Activated CD8-positive, alpha-beta T cell treated with anti-CD3 and anti-CD28 coated beads, Interleukin-2, amount 10 ng/mL, durations not matched to agents 7 days and 5 days (primary cell): ENCODE measurements around the gene SERHL2. TPM values are rescaled to one million over a fixed set of nuclear protein-coding genes. Genes with fewer than 3 reads are reported as not detected.
"Not testable (repeated sequence)": the region's sequence is repeated elsewhere in the genome, so short reads cannot be mapped to it uniquely, and the experiment has no call there.

Experiments used
- ATAC-seq: fragments of 150-1000 bp; cut with Tn5 transposase; one replicate; pipeline ENCODE4 v1.10.0; 2021; ENCODE audit warnings: moderate library complexity
- CTCF ChIA-PET: fragments of 350-600 bp; sonication (Branson Sonifier 250); formaldehyde crosslinking; loops from one replicate; lab custom pipeline; 2021; ENCODE audit warnings: antibody characterized with exemption; lab: Charles Lee
- POLR2A ChIA-PET: fragments of 350-600 bp; sonication (Branson Sonifier 250); formaldehyde crosslinking; loops from one replicate; lab custom pipeline; 2021; ENCODE audit warnings: antibody characterized with exemption; lab: Charles Lee
- DNase-seq: peaks from one replicate; pipeline ENCODE4 v3.0.0-alpha.2; 2020
- H3K27ac Mint-ChIP-seq: one replicate; pipeline ENCODE4 v1.8.0; 2021; ENCODE audit warnings: mild to moderate bottlenecking, mixed read lengths
- H3K27me3 Mint-ChIP-seq: one replicate; pipeline ENCODE4 v1.8.0; 2021; ENCODE audit warnings: low read depth, mixed read lengths
- H3K36me3 Mint-ChIP-seq: one replicate; pipeline ENCODE4 v1.8.0; 2021; ENCODE audit warnings: low read depth, mixed read lengths
- H3K4me1 Mint-ChIP-seq: one replicate; pipeline ENCODE4 v1.8.0; 2021; ENCODE audit warnings: low read depth, mixed read lengths
- H3K4me3 Mint-ChIP-seq: one replicate; pipeline ENCODE4 v1.8.0; 2021; ENCODE audit warnings: mild to moderate bottlenecking, mixed read lengths
- H3K9me3 Mint-ChIP-seq: one replicate; pipeline ENCODE4 v1.8.0; 2022; ENCODE audit warnings: mixed read lengths; ENCODE audit not compliant: insufficient read depth
- total RNA-seq, 2 experiments: library from RNA; stranded (reverse); gene quantifications; one replicate each; pipeline ENCODE4 v1.2.3, GENCODE V29; 2021

Gene SERHL2
- total RNA-seq, 2 experiments from 2014 or later, result 2.3 to 2.4 TPM

- ChIA-PET CTCF (interaction anchor here (0.8 to 1.2 kb wide), 2 partner anchors 13 to 16 kb away, joined by 3 to 4 read pairs; no protein-coding TSS in a partner anchor), POLR2A (interaction anchor here (0.9 to 1.8 kb wide), 2 partner anchors 13 to 19 kb away, joined by 4 to 14 read pairs; partner anchors contain the start of gene POLDIP3)
- H3K4me1 Mint-ChIP-seq, result no peaks in the 10 kb centered on the region
- no peaks in the 10 kb centered on the region for H3K9me3 Mint-ChIP-seq
- no peak overlapping the region for H3K27ac Mint-ChIP-seq
- H3K4me3 Mint-ChIP-seq, result no peak overlapping the region
- ATAC-seq (no peak), DNase-seq (no peak)
- H3K36me3 Mint-ChIP-seq, result peaks cover 56% of the 10 kb centered on the region
- H3K27me3 Mint-ChIP-seq, result no peaks in the 10 kb centered on the region
Observed at GRCh38 chr22:42595434-42595833, 41.7 kb downstream of the SERHL2 start.

DNA sequence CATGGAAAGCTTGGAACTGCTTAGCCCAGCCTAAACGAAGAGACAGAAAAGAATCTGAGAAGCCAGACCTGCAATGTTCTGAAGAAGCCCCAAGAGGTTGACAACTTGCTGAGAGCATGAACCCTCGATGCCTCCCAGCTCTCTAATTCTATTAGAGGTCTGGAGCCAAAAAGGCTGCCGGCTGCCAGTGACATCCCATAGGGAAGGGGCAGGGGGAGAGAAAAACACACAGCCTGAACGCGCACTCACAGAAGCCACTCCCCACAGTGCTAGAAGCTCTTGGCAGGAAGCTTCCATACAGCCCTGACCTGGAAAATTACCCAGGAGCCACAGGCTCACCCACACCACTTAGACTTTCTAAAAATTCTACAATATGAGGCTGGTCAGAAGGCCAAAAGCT, 42.6 kb downstream of the SERHL2 start:
- DNase-seq (no peak), ATAC-seq (no peak)
- Mint-ChIP-seq H3K4me3 (no peak overlapping the region), H3K4me1 (no peaks in the 10 kb centered on the region), H3K36me3 (peaks cover 56% of the 10 kb centered on the region), H3K9me3 (no peaks in the 10 kb centered on the region), H3K27me3 (no peaks in the 10 kb centered on the region), H3K27ac (no peak overlapping the region)
- POLR2A ChIA-PET, result interaction anchor here (1.8 to 3.8 kb wide), 2 partner anchors 18 to 19 kb away, joined by 14 to 17 read pairs; partner anchors contain the start of gene POLDIP3
- CTCF ChIA-PET, result interaction anchor here (0.8 to 1.4 kb wide), 3 partner anchors 14 to 18 kb away, joined by 3 to 4 read pairs (median 4); partner anchors contain the start of gene POLDIP3

- Mint-ChIP-seq H3K4me3 (no peak overlapping the region), H3K27ac (no peak overlapping the region), H3K9me3 (no peaks in the 10 kb centered on the region), H3K27me3 (no peaks in the 10 kb centered on the region), H3K36me3 (peaks cover 58% of the 10 kb centered on the region), H3K4me1 (peaks cover 4% of the 10 kb centered on the region)
- CTCF ChIA-PET, result interaction anchor here (1.4 kb wide), 1 partner anchor 18 kb away, joined by 4 read pairs; the partner anchor contains the start of gene POLDIP3
- DNase-seq (no peak), ATAC-seq (no peak)
- POLR2A ChIA-PET, result interaction anchor here (3.8 kb wide), 1 partner anchor 18 kb away, joined by 17 read pairs; the partner anchor contains the start of gene POLDIP3
Observed at GRCh38 chr22:42596863-42597530, 43.2 kb downstream of the SERHL2 start.

- ChIA-PET CTCF (interaction anchor here (1.3 kb wide), 1 partner anchor 12 kb away, joined by 4 read pairs; no protein-coding TSS in a partner anchor), POLR2A (no interaction called here)
- no peaks in the 10 kb centered on the region for H3K9me3 Mint-ChIP-seq
- peaks cover 44% of the 10 kb centered on the region for H3K36me3 Mint-ChIP-seq
- no peaks in the 10 kb centered on the region for H3K27me3 Mint-ChIP-seq
- no peak for ATAC-seq
- H3K4me1 Mint-ChIP-seq, result peaks cover 8% of the 10 kb centered on the region
- H3K27ac Mint-ChIP-seq, result no peak overlapping the region
- DNase-seq, result no peak
- no peak overlapping the region for H3K4me3 Mint-ChIP-seq
Observed at GRCh38 chr22:42601879-42602465, 48.2 kb downstream of the SERHL2 start.

DNA sequence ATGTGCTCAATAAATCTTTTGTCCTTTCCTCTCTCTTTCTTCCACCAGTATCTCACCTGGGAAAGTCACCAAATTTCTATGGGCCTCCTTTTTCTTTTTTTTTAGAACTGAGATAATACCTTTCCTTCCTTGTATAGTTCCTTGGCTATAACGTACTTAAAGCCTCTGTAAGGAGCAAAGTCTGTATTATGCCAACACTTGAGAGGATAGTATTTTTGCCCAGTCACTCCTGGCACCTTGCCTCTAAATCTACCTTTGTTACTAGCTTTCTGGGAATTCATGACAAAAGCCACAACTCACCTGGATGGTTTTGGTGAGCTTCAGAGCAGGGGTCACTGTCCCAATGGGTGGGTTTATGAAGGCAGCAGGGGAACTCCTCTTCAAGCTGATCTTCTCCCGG, 48.7 kb downstream of the SERHL2 start:
- Mint-ChIP-seq H3K9me3 (no peaks in the 10 kb centered on the region), H3K27ac (no peak overlapping the region), H3K4me1 (peaks cover 8% of the 10 kb centered on the region), H3K4me3 (no peak overlapping the region), H3K36me3 (peaks cover 39% of the 10 kb centered on the region), H3K27me3 (no peaks in the 10 kb centered on the region)
- no peak for ATAC-seq
- CTCF ChIA-PET, result interaction anchor here (1.3 kb wide), 1 partner anchor 11 kb away, joined by 4 read pairs; no protein-coding TSS in a partner anchor
- POLR2A ChIA-PET, result no interaction called here
- DNase-seq, result no peak

DNA sequence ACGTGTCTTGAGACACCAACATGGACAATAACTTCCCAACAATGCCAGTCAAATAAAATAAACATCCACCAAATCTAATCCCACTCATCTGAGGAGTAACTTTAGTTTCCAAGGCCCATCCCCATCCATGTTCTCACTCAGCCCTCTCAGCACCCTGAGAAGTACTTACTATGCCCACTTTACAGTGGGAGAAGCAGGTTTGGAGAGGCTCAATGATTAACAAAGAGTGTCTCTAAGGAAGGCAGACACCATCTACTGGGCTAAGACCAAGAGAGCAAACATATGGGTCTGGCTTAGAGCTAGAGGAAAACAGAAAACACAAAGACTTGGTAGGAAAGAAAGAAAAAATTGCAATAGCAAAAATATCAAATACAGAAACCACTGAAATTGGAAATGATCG, 49.7 kb downstream of the SERHL2 start:
- Mint-ChIP-seq H3K9me3 (no peaks in the 10 kb centered on the region), H3K27ac (no peak overlapping the region), H3K4me1 (peaks cover 8% of the 10 kb centered on the region), H3K36me3 (peaks cover 43% of the 10 kb centered on the region), H3K27me3 (no peaks in the 10 kb centered on the region), H3K4me3 (no peak overlapping the region)
- DNase-seq, result no peak
- CTCF ChIA-PET, result no interaction called here
- POLR2A ChIA-PET, result no interaction called here
- ATAC-seq, result no peak

- DNase-seq (no peak), ATAC-seq (no peak)
- Mint-ChIP-seq H3K4me1 (peaks cover 9% of the 10 kb centered on the region), H3K27me3 (no peaks in the 10 kb centered on the region), H3K27ac (no peak overlapping the region), H3K9me3 (no peaks in the 10 kb centered on the region), H3K36me3 (peaks cover 38% of the 10 kb centered on the region), H3K4me3 (no peak overlapping the region)
- ChIA-PET POLR2A (interaction anchor here (1.0 kb wide), 1 partner anchor 10 kb away, joined by 3 read pairs; the partner anchor contains the start of gene POLDIP3), CTCF (no interaction called here)
Observed at GRCh38 chr22:42604403-42604802, 50.6 kb downstream of the SERHL2 start.

GRCh38 chr22:42607641-42608040, 53.9 kb downstream of the SERHL2 start:
- H3K4me3 Mint-ChIP-seq, ATAC-seq, POLR2A ChIA-PET, H3K27ac Mint-ChIP-seq, H3K27me3 Mint-ChIP-seq, H3K9me3 Mint-ChIP-seq, DNase-seq, CTCF ChIA-PET: not testable (repeated sequence)
- H3K36me3 Mint-ChIP-seq, result peaks cover 34% of the 10 kb centered on the region
- H3K4me1 Mint-ChIP-seq, result peaks cover 31% of the 10 kb centered on the region

- no peak overlapping the region for H3K27ac Mint-ChIP-seq
- H3K36me3 Mint-ChIP-seq, result peaks cover 34% of the 10 kb centered on the region
- no peak for ATAC-seq
- H3K27me3 Mint-ChIP-seq, result no peaks in the 10 kb centered on the region
- no peak overlapping the region for H3K4me3 Mint-ChIP-seq
- no peak for DNase-seq
- H3K9me3 Mint-ChIP-seq, result no peaks in the 10 kb centered on the region
- POLR2A ChIA-PET, result interaction anchor here (0.6 to 0.7 kb wide), 2 partner anchors 109 to 415 kb away, joined by 3 to 4 read pairs; no protein-coding TSS in a partner anchor
- peaks cover 34% of the 10 kb centered on the region for H3K4me1 Mint-ChIP-seq
- CTCF ChIA-PET, result no interaction called here
Observed at GRCh38 chr22:42608136-42608822, 54.5 kb downstream of the SERHL2 start.

DNA sequence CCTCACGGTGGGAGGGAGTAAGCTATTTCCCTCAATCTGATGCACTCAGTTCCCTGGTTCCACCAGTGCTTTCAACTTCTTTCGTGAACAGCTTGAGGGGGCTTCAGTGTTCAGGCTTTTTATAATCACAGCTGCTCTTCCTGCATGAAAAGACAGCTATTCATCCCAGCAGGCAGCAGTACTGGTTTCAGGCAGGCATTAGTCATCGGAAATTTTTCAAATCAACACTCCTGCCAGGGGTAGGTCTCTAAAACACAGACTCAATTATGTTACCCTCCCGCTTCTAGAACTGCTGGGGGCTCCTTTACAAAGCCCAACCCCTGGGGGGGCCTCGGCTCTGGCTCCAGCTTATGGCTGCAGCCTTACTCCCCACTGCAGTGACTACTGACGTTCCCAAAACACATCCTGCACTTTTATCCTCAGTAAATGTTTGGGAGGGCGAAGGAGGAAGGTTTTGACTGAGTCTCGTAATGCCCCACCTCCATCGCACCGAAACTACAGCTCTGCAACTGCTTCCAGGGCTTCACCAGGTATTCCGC, 55.1 kb downstream of the SERHL2 start:
- CTCF ChIA-PET, result no interaction called here
- Mint-ChIP-seq H3K27ac (no peak overlapping the region), H3K9me3 (no peaks in the 10 kb centered on the region), H3K36me3 (peaks cover 36% of the 10 kb centered on the region), H3K4me3 (no peak overlapping the region), H3K4me1 (peaks cover 37% of the 10 kb centered on the region), H3K27me3 (no peaks in the 10 kb centered on the region)
- POLR2A ChIA-PET, result interaction anchor here (1.8 kb wide), 1 partner anchor 24 kb away, joined by 4 read pairs; no protein-coding TSS in a partner anchor
- no peak for DNase-seq
- ATAC-seq, result no peak

- peak overlapping the region; percentile 55 for H3K27ac Mint-ChIP-seq
- ChIA-PET POLR2A (interaction anchor here (1.0 to 1.8 kb wide), 2 partner anchors 11 to 26 kb away, joined by 4 read pairs; no protein-coding TSS in a partner anchor), CTCF (no interaction called here)
- H3K9me3 Mint-ChIP-seq, result no peaks in the 10 kb centered on the region
- H3K27me3 Mint-ChIP-seq, result no peaks in the 10 kb centered on the region
- peaks cover 40% of the 10 kb centered on the region for H3K4me1 Mint-ChIP-seq
- no peak for DNase-seq
- H3K4me3 Mint-ChIP-seq, result no peak overlapping the region
- H3K36me3 Mint-ChIP-seq, result peaks cover 37% of the 10 kb centered on the region
- no peak for ATAC-seq
Observed at GRCh38 chr22:42610186-42610585, 56.4 kb downstream of the SERHL2 start.
